C4-2B (cell line): Measurements from ENCODE around the gene SHLD2.
"Not testable (repeated sequence)": the region's sequence is repeated elsewhere in the genome, so short reads cannot be mapped to it uniquely, and the experiment has no call there.

Experiments used
- CTCF ChIP-seq: fragments of 450-650 bp; conservative IDR thresholded peaks from 2 replicates; pipeline ENCODE4 v1.5.1; 2017; ENCODE audit warnings: mild to moderate bottlenecking
- ZFX ChIP-seq: fragments of 450-650 bp; IDR thresholded peaks from 2 replicates; pipeline ENCODE4 v1.6.1; 2017

GRCh38 chr10:87142230-87143108, 47.5 kb downstream of the SHLD2 start:
- TF ChIP-seq CTCF, ZFX: not testable (repeated sequence)
